ENCODE results near the gene SGCA.

Gene SGCA
- long read RNA-seq, donor 1, partial matches to known transcripts: 0 of 2 reads
- long read RNA-seq, donor 1, other reads (novel, unspliced or antisense): 0 of 2 reads
- long read RNA-seq, donor 2, partial matches to known transcripts: 505 of 505 reads
- long read RNA-seq, donor 2, other reads (novel, unspliced or antisense): 0 of 505 reads
- long read RNA-seq, donor 3: 0 reads
- long read RNA-seq, donor 4, partial matches to known transcripts: 1,853 of 1,865 reads
- long read RNA-seq, donor 4, other reads (novel, unspliced or antisense): 12 of 1,865 reads
- long read RNA-seq, donor 5, partial matches to known transcripts: 1,473 of 1,473 reads
- long read RNA-seq, donor 5, other reads (novel, unspliced or antisense): 0 of 1,473 reads
- long read RNA-seq, donor 6, partial matches to known transcripts: 806 of 812 reads
- long read RNA-seq, donor 6, other reads (novel, unspliced or antisense): 5 of 812 reads
- long read RNA-seq, donor 7: 0 reads
- long read RNA-seq, donor 8, partial matches to known transcripts: 578 of 578 reads
- long read RNA-seq, donor 8, other reads (novel, unspliced or antisense): 0 of 578 reads

GRCh38 chr17:50165867-50166517, at the start of gene SGCA:
Gene SGCA, plus strand, starts transcription at chr17:50166005. Its CDS starts 36 bp downstream, at chr17:50166041.
- no peak for DNase-seq

GRCh38 chr17:50117202-50118051, 48.4 kb upstream of the SGCA start:
- DNase-seq: peak; percentile 81

GRCh38 chr17:50118076-50118827, 47.6 kb upstream of the SGCA start:
- no peak for DNase-seq

- no peak for DNase-seq
Measured at GRCh38 chr17:50118828-50119218, 47.0 kb upstream of the SGCA start.

GRCh38 chr17:50120475-50121253, 45.1 kb upstream of the SGCA start:
- no peak for DNase-seq

- DNase-seq: no peak
Measured at GRCh38 chr17:50122945-50123344, 42.9 kb upstream of the SGCA start.

- peak; percentile 57 for DNase-seq
Measured at GRCh38 chr17:50123649-50124349, 42.0 kb upstream of the SGCA start.

- DNase-seq: no peak
Measured at GRCh38 chr17:50125420-50125997, 40.3 kb upstream of the SGCA start.

GRCh38 chr17:50127697-50128361, 38.0 kb upstream of the SGCA start:
- DNase-seq: peak; percentile 35

GRCh38 chr17:50128441-50129352, 37.1 kb upstream of the SGCA start:
- peak; percentile 86 for DNase-seq

- no peak for DNase-seq
Measured at GRCh38 chr17:50129353-50129727, 36.5 kb upstream of the SGCA start.

GRCh38 chr17:50129728-50130558, 35.9 kb upstream of the SGCA start, which contains the start of gene SAMD14:
Gene SAMD14, minus strand, starts transcription at chr17:50130160. Its CDS starts 5,201 bp downstream, at chr17:50124959.
- DNase-seq: peak; percentile 76

- DNase-seq: no peak
Measured at GRCh38 chr17:50130559-50131305, 35.1 kb upstream of the SGCA start.

GRCh38 chr17:50132104-50132794, 33.6 kb upstream of the SGCA start:
- DNase-seq: no peak

GRCh38 chr17:50133028-50133768, 32.6 kb upstream of the SGCA start:
- DNase-seq: no peak
